Left cardiac atrium (tissue), 4 donors: ENCODE results near the gene CMTM4. TPM values are rescaled to one million over a fixed set of nuclear protein-coding genes. Genes with fewer than 3 reads are reported as not detected.
"Not testable (repeated sequence)": the region's sequence is repeated elsewhere in the genome, so short reads cannot be mapped to it uniquely, and the experiment has no call there.

Experiments used
- ATAC-seq, 2 donors: fragments of 200-7000 bp; cut with Tn5 transposase; one replicate each; pipeline ENCODE4 v1.9.1; 2020; ENCODE audit warnings: mild to moderate bottlenecking in 2 of 2, moderate library complexity in 2 of 2
- DNase-seq: peaks from one replicate; pipeline ENCODE4 v3.0.0-alpha.2; 2020
- intact Hi-C, 2 donors: fragments of 100-400 bp; cut with DNase I; formaldehyde crosslinking; loops; one replicate each; pipeline versions ENCODE4 v1.14.1 to v1.15.1; 2022 to 2023
- total RNA-seq, 2 donors: library from RNA; stranded (reverse); fragmentation: NEBNext Ultra II Directional; extraction: Animal tissue kit (Norgen Biotek cat#: 25700); gene quantifications; one replicate each; pipeline ENCODE4 v1.2.1, GENCODE V29; 2021
- donor health status: DM: no; HTN: yes; CAD: no.
- donor health status: DM: no; HTN: yes; CAD: no; lungs with severe emphysema.
- donor health status: DM: yes; HTN: yes; CAD: no.
- donor health status: Dilated cardiomyopathy.

The CMTM4 gene
- total RNA-seq, 2 donors from 2014 or later = 14.4 to 15.1 TPM

- ATAC-seq = peak in 1 of 2 donors; percentile 0
- intact Hi-C loops = loop anchor here (5.0 to 10.0 kb wide), 2 partner anchors 201 to 266 kb away; no protein-coding TSS in a partner anchor
- no peak for DNase-seq
Observed at GRCh38 chr16:66605979-66606751, 90.4 kb downstream of the CMTM4 start.

DNA sequence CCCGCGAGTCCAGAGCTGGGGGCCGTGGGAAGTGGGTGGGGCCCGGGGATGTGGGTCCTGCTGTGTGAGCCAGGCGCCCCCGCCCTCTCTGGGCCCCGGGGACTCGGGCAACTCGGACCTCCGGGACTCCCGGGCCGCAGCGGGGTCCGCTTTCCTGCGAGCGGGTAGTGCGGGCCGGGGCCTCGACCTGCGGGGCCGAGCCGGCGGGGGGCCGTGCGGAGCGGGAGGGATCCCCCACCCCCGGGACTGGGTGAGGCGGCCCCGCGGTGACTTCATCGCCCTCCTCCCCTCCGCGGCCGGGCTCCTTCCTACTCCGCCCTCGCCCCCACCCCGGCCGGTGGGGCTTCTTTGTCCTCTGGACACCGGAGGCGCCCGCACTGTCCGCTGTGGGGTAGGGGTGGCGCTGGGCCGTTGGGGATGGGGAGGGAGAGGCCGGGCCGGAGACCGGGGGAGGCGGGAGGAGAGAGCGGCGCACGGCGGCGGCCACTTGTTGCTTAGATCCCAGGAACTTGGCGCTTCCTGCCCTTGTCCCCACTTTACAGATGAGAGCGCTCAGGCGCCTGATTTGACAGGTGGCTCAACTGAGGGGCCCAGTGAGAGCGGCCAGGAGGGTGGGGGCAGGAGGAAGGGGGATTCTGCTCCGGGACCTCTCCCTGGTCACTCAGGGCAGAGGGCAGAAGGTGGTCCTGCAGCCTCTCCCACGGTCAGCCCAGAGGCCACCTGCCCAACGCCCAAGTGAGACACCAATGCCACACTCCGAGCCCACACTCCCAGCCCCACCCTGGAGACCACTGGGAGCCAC, 91.2 kb downstream of the CMTM4 start:
- DNase-seq (peak; percentile 80), ATAC-seq (peak; percentile 55 to 66)
- intact Hi-C loops = loop anchor here (5.0 to 10.0 kb wide), 2 partner anchors 201 to 267 kb away; no protein-coding TSS in a partner anchor

DNA sequence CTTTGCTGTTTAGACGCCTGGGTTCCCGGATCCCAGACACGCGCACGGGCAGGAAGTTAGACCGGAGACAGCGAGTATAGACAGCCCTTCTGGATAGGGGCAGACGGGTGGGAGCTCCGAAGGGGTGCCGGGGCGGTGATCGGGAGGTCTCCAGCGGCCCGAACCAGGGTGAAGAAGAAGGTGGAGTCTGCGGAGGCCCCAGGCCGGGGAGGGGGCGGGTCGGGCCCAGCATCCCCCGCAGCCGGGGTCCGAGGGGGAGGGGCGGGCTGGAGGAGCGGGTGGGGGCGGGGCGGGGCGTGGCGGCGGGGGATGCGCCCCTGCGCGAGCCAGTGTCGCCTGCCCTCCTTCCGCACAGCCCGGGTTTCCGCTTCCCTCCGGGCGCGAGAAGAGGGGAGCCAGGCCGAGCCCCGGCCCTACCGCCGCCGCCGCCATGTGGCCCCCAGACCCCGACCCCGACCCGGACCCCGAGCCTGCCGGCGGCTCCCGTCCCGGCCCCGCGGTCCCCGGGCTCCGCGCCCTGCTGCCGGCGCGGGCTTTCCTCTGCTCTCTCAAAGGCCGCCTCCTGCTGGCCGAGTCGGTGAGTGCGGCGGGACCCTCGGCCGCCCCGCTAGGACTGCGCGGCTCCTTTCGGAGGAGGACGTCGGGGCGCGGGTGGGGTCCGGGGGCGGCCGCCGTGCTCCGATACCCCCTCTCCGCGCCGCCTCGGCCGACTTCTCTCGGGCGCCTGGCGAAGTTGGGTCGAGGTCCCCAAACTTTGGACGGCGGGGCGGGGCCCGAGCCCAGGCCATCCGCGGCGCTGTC, 92.0 kb downstream of the CMTM4 start, which contains the start of gene CMTM3:
Gene CMTM3, plus strand, starts transcription at position 329 of the 801 bp plus-strand sequence. Its CDS starts 102 bp downstream, at position 431.
- peak; percentile 70 to 77 for ATAC-seq
- intact Hi-C loops = loop anchor here (5.0 to 10.0 kb wide), 2 partner anchors 200 to 268 kb away; no protein-coding TSS in a partner anchor
- peak; percentile 77 for DNase-seq

- intact Hi-C loops = loop anchor here (10.0 kb wide), 1 partner anchor 199 kb away; no protein-coding TSS in a partner anchor
- ATAC-seq = peak; percentile 17 to 35
- DNase-seq = peak; percentile 69
Observed at GRCh38 chr16:66603537-66604375, 92.8 kb downstream of the CMTM4 start.

DNA sequence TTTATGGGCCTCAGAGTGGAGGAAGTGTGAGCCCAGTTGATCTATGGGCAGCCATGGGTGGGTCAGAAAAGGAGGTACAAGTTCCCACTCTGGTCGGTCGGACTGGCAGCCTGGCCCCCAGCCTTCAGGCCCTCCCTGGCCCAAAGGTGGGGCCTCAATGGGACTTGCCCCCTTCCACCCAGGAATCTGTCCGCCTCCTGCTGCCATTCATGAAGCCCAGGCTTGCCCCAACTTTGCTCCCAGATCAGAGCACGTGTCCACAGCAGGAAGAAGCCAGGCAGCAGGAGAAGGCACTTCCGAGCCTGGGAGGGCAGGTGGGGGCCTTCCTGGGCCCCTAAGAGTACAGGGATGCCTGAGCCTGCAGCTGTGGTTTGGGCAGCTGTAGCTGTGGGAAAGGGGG, 95.1 kb downstream of the CMTM4 start:
- no peak for ATAC-seq
- no peak for DNase-seq
- intact Hi-C loops = loop anchor here (10.0 kb wide), 1 partner anchor 197 kb away; no protein-coding TSS in a partner anchor

- DNase-seq (no peak), ATAC-seq (no peak)
- intact Hi-C loops = loop anchor here (10.0 kb wide), 1 partner anchor 196 kb away; no protein-coding TSS in a partner anchor
Observed at GRCh38 chr16:66600477-66600876, 96.1 kb downstream of the CMTM4 start.

DNA sequence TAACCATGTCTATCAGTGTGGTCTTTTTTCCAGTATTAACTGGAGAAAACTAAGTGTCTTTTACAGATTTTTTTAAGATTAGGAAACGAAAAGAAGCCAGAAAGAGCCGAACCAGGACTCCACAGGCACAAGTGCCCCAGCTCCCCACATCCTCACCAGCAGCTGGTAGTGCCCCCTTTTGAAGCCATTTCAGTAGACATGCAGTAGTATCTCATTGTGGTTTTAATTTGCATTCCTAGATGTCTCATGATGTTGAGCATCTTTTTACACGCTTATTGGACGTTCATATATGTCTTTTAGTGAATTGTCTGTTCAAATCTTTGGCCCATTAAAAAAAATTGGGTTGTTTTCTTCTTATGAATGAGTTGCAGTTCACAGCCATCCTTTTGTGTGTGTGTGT, 96.8 kb downstream of the CMTM4 start:
- intact Hi-C loops = loop anchor here (10.0 kb wide), 1 partner anchor 195 kb away; no protein-coding TSS in a partner anchor
- ATAC-seq = no peak
- no peak for DNase-seq

DNA sequence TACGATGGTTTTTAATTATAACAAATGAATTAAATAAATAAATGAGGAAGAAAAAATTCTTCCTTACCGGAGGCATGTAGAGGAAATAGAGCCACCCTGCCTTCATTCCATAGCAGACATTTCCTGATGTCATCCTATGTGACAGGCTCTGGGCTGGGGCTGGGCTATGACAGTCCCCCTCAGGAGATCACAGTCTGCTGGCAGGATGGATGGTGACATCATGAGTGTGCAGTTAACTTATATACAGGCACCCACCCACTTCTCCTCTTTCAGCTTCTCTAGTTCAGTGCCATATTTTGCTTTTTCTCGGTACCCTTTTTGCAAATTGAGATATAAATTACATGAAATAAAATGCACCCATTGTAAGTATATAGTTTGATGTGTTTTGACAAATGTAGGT, 98.4 kb downstream of the CMTM4 start:
- DNase-seq = no peak
- intact Hi-C loops = no loop called here
- ATAC-seq = no peak

GRCh38 chr16:66596986-66597848, 99.3 kb downstream of the CMTM4 start:
- intact Hi-C loops = no loop called here
- ATAC-seq = no peak
- no peak for DNase-seq

DNA sequence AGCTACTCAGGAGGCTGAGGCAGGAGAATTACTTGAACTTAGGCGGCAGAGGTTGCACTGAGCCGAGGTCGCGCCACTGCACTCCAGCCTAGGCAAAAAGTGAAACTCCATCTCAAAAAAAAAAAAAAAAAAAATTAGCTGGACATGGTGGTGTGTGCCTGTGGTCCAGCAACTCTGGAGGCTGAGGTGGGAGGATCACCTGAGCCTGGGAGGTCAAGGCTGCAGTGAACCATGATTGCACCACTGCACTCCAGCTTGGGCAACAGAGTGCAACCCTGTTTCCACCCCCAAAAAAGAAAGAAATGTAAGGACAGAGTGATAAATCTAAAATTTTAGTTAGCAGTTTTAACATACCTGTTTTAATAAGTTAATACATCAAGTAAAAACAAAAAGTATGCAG, 100.0 kb downstream of the CMTM4 start:
- intact Hi-C loops, DNase-seq, ATAC-seq: not testable (repeated sequence)

DNA sequence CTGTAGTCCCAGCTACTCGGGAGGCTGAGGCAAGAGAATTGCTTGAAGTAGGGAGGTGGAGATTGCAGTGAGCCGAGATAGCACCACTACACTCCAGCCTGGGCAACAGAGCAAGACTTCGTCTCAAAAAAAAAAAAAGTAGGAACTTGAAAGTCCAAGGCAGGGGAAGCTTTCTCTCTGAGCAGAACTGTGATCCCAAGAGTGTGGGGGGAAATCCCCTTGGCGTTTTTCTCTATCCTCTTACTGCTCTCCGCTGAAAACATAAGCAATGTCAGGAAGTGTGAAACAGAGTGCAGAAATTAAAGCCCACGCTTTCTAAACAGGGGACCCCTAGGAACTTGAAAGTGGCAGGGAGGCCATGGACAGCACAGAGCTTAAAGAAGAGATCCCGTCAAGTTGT, 101.8 kb downstream of the CMTM4 start:
- intact Hi-C loops = no loop called here
- ATAC-seq = peak in 1 of 2 donors; percentile 11
- DNase-seq = no peak

DNA sequence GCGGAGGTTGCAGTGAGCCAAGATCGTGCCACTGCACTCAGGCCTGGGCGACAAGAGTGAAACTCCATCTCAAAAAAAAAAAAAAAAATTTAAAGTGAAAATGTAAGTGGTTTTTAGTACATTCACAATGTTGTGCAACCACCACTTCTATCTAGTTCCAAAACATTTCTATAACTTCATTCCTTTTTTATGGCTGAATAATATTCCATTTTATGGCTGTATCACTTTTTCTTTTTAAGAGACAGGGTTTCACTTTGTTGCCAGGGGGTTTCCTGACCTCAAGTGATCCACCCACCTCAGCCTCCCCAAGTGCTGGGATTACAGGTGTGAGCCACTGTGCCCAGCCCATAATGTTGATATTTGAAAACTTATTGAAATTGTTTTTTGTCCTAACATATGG, 103.7 kb downstream of the CMTM4 start:
- ATAC-seq (no peak), DNase-seq (no peak)
- intact Hi-C loops = no loop called here

- DNase-seq (no peak), ATAC-seq (no peak)
- intact Hi-C loops = no loop called here
Observed at GRCh38 chr16:66592241-66592640, 104.3 kb downstream of the CMTM4 start.

DNA sequence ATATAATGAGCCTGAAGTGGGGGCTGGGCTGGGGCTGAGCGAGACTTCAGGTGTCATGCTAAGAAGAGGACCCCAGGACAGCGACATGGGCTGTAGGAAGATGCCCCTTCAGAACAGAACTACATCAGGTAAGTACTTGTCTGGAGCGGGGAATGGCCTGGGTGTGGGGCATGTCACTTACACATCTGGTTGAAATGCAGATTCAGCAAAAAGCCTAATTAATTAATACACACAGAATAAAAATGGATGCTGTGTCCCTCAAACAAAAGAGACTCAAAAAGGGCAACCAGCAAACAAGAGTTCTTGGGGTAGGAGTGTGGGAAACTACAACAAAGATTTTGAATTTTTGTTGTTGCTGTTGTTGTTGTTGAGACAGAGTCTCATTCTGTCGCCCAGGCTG, 105.5 kb downstream of the CMTM4 start:
- DNase-seq (no peak), ATAC-seq (no peak)
- intact Hi-C loops = no loop called here

- no peak for DNase-seq
Observed at GRCh38 chr16:66590322-66590721, 106.2 kb downstream of the CMTM4 start.

DNA sequence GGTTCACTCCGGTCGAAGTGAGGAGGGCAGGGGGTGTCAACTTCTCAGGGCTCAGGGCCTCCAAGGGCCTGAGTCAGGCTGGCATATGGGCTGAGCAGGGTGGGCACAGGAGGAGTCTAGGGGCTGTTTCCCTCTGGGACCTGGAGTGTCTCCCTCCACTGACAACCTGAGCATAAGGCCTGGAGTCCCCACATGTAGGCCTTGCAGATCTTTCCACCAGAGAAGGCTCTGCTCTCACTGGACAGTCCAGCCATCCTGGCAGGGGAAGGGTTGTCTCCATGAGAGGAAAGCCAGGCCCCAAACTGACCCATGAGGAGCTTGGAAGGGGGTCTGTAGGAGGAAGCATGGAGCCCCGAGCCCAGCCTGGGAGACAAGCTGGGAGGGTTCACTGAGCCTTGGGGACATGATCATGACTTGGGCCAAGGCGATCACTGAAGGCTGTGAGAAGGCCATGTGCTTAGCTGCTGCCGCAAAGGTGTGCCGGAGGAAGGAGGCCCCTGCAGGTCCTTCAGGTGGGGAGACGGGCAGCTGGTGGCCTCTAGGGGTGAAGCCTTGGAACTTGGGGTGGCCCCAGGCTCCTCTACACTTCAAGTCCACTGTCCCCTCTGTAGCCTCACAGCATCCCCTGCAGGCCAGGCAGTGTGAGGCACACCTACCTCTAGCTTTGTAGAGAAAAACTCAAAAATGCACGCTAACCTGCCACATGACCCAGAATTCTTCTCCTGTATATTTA, 107.4 kb downstream of the CMTM4 start:
- intact Hi-C loops = no loop called here
- no peak for DNase-seq

More at GRCh38 chr16:66590322-66590721, 106.2 kb downstream of the CMTM4 start:
- no peak for ATAC-seq
- intact Hi-C loops = no loop called here

More for the DNA sequence above, 107.4 kb downstream of the CMTM4 start:
- peak; percentile 79 to 83 for ATAC-seq
